Liver (tissue), 9 donors: ENCODE data around the gene ANKRD49. TPM values are rescaled to one million over a fixed set of nuclear protein-coding genes. Genes with fewer than 3 reads are reported as not detected.

Source experiments
- DNase-seq: peaks from one replicate; pipeline ENCODE4 v3.0.0-alpha.2; 2017; ENCODE audit warnings: low spot score
- H3K27ac ChIP-seq, 2 donors: one replicate each; pipeline ENCODE4 v1.7.0; 2013; ENCODE audit warnings: inconsistent platforms in 2 of 2, low read length in 2 of 2, control low read depth in 1 of 2, low read depth in 1 of 2, mild to moderate bottlenecking in 1 of 2
- H3K27me3 ChIP-seq, 4 donors: one replicate each; pipeline versions ENCODE4 v1.6.1 to v1.7.0; 2013; ENCODE audit warnings: low read length in 3 of 4, inconsistent platforms in 1 of 4, mild to moderate bottlenecking in 1 of 4, moderate library complexity in 1 of 4; ENCODE audit not compliant: control insufficient read depth in 4 of 4, insufficient read depth in 4 of 4
- H3K36me3 ChIP-seq, 4 donors: one replicate each; pipeline versions ENCODE4 v1.6.1 to v1.7.0; 2013; ENCODE audit warnings: low read length in 3 of 4, mild to moderate bottlenecking in 3 of 4, low read depth in 1 of 4, moderate library complexity in 1 of 4; ENCODE audit not compliant: control insufficient read depth in 4 of 4, insufficient read depth in 3 of 4
- H3K4me1 ChIP-seq, 4 donors: one replicate each; pipeline versions ENCODE4 v1.6.1 to v1.7.0; 2013; ENCODE audit warnings: low read length in 3 of 4, mild to moderate bottlenecking in 3 of 4, moderate library complexity in 1 of 4; ENCODE audit not compliant: control insufficient read depth in 4 of 4, insufficient read depth in 4 of 4
- H3K4me3 ChIP-seq, 3 donors: one replicate each; pipeline versions ENCODE4 v1.6.1 to v1.7.0; 2013; ENCODE audit warnings: low read length in 3 of 3, control low read depth in 1 of 3, low read depth in 1 of 3, mild to moderate bottlenecking in 1 of 3
- H3K9ac ChIP-seq, 2 donors: one replicate each; pipeline ENCODE4 v1.7.0; 2013; ENCODE audit warnings: low read length in 2 of 2, mild to moderate bottlenecking in 2 of 2, moderate library complexity in 2 of 2, control low read depth in 1 of 2, low read depth in 1 of 2
- H3K9me3 ChIP-seq, 4 donors: one replicate each; pipeline versions ENCODE4 v1.6.1 to v1.7.0; 2013; ENCODE audit warnings: low read length in 3 of 4; ENCODE audit not compliant: control insufficient read depth in 4 of 4
- EGR1 ChIP-seq, 2 donors: IDR thresholded peaks; 2 replicates each; pipeline ENCODE4 v1.6.1; 2016 to 2018; ENCODE audit warnings: antibody characterized with exemption in 2 of 2, low read depth in 2 of 2
- FOXA1 ChIP-seq: IDR thresholded peaks from 2 replicates; pipeline ENCODE4 v1.6.1; 2016; ENCODE audit warnings: antibody characterized with exemption
- FOXA2 ChIP-seq: IDR thresholded peaks from 2 replicates; pipeline ENCODE4 v1.6.1; 2016; ENCODE audit warnings: antibody characterized with exemption
- GABPA ChIP-seq, 2 donors: IDR thresholded peaks in 1 of 2; conservative IDR thresholded peaks in 1 of 2; 2 replicates each; pipeline ENCODE4 v1.6.1; 2016; ENCODE audit warnings: antibody characterized with exemption in 2 of 2, mild to moderate bottlenecking in 1 of 2, moderate library complexity in 1 of 2
- HNF4A ChIP-seq, 2 donors: conservative IDR thresholded peaks; 2 replicates each; pipeline ENCODE4 v1.6.1; 2016; ENCODE audit warnings: antibody characterized with exemption in 2 of 2, mild to moderate bottlenecking in 2 of 2
- HNF4G ChIP-seq: IDR thresholded peaks from 2 replicates; pipeline ENCODE4 v1.6.1; 2016; ENCODE audit warnings: antibody characterized with exemption
- JUND ChIP-seq, 2 donors: IDR thresholded peaks; 2 replicates each; pipeline ENCODE4 v1.6.1; 2016; ENCODE audit warnings: antibody characterized with exemption in 2 of 2
- NR2F2 ChIP-seq: IDR thresholded peaks from 2 replicates; pipeline ENCODE4 v1.6.1; 2016; ENCODE audit warnings: antibody characterized with exemption
- RAD21 ChIP-seq, 2 donors: IDR thresholded peaks; 2 replicates each; pipeline ENCODE4 v1.6.1; 2016; ENCODE audit warnings: antibody characterized with exemption in 2 of 2, mild to moderate bottlenecking in 2 of 2
- RXRA ChIP-seq, 2 donors: IDR thresholded peaks; 2 replicates each; pipeline ENCODE4 v1.6.1; 2017 to 2018; ENCODE audit warnings: antibody characterized with exemption in 2 of 2, mild to moderate bottlenecking in 1 of 2
- SP1 ChIP-seq: IDR thresholded peaks from 2 replicates; pipeline ENCODE4 v1.6.1; 2018; ENCODE audit warnings: antibody characterized with exemption, mild to moderate bottlenecking
- TAF1 ChIP-seq: conservative IDR thresholded peaks from 2 replicates; pipeline ENCODE4 v1.6.1; 2016; ENCODE audit warnings: antibody characterized with exemption, mild to moderate bottlenecking
- YY1 ChIP-seq: IDR thresholded peaks from 2 replicates; pipeline ENCODE4 v1.6.1; 2016; ENCODE audit warnings: antibody characterized with exemption, mild to moderate bottlenecking
- WGBS: extraction: QIAGEN DNeasy Blood & Tissue Kit; methylation state at CpG from one replicate; pipeline ENCODE4 v1.1.7; 2013; 5-methylcytosine and 5-hydroxymethylcytosine counted together
- polyA plus RNA-seq, 2 donors: library from polyadenylated mRNA; stranded (reverse) in 1 of 2; unstranded in 1 of 2; fragments of 200-250 nt in 1 of 2; fragments of >200 nt in 1 of 2; fragmentation: Nextera tagmentation in 1 of 2; extraction: Ambion mirVana in 1 of 2; gene quantifications; one replicate each; pipeline versions ENCODE4 v1.2.1 to v1.2.3, GENCODE V29; 2013 to 2015
- total RNA-seq, 2 donors: library from RNA; depleted of rRNA; stranded (reverse); fragments of >200 nt; gene quantifications; one replicate each; pipeline ENCODE4 v1.2.3, GENCODE V29; 2014
- TF ChIP-seq, protein P1 (sequence below): IDR thresholded peaks from 2 replicates; pipeline ENCODE4 v1.6.1; 2016; ENCODE audit warnings: antibody characterized with exemption
- TF ChIP-seq, protein P2 (sequence below): IDR thresholded peaks from 2 replicates; pipeline ENCODE4 v1.6.1; 2016; ENCODE audit warnings: antibody characterized with exemption
- TF ChIP-seq, protein P3 (sequence below): fragments of 150-350 bp; IDR thresholded peaks from 2 replicates; pipeline ENCODE4 v1.5.1; 2017; ENCODE audit warnings: improper control_type of control experiment, low read depth, low read length; ENCODE audit not compliant: missing input control
- TF ChIP-seq, protein P4 (sequence below): IDR thresholded peaks from 2 replicates; pipeline ENCODE4 v1.6.1; 2016; ENCODE audit warnings: antibody characterized with exemption, mild to moderate bottlenecking
- TF ChIP-seq, protein P5 (sequence below): IDR thresholded peaks from 2 replicates; pipeline ENCODE4 v1.6.1; 2016; ENCODE audit warnings: antibody characterized with exemption
- donor health status: healthy.
- donor health status: healthy.
- donor health status: healthy.
- donor health status: healthy.
- donor health status: healthy.

The ANKRD49 gene
- total and polyA plus RNA-seq, 4 donors: 5.4 to 12.3 (median 9.8) TPM

DNA sequence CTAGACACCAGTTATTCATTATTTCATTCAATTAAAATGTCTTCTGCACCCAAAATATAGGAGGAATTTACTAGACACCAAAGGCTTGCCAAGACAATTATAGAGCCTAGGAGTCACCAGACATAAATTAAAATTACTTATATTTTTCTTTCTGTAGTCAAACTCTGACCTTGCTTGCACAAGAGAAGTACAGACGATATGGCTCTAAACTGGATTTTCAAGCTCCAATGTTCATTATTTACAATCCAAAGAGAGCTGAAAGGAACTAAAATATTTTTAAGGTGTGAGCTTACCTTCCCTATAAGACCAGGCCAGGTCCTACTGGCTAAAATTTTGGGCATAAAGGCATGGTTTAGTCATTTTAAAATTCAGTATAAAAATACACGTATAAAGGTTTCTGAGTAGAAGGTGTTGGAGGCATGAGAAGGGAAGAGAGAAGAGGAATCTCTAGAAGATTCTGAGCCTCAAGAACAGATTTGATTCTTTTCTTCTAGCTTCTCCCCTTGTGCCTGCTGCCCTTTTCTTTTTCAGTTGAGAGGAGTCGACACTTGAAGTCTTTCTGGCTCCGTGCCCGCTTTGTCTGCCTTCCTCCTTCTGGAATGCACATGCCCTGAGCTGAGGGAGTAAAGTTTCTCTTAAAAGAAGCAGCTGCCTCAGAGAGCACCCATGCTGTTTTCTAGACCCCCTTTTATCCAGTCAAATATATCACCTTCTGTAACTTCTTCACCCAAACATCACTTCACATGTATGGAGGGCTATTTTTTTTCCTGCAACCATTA lies 32.0 kb downstream of the ANKRD49 start:
- H3K36me3 ChIP-seq: no peaks in the 10 kb centered on the region
- DNase-seq: peak; percentile 39
- no peaks in the 10 kb centered on the region for H3K27me3 ChIP-seq
- no peaks in the 10 kb centered on the region for H3K9me3 ChIP-seq
- WGBS: 55% methylated on average over 5 of the region's 5 CpGs
- TF ChIP-seq NR2F2 (no peak), HNF4A (conservative IDR thresholded peaks at IDR 0.05) (no peak), GABPA (IDR thresholded peaks at IDR 0.05 in 1 of 2, conservative IDR thresholded peaks at IDR 0.05 in 1 of 2) (no peak), FOXA1 (no peak), SP1 (no peak), TAF1 (no peak), FOXA2 (no peak), JUND (IDR thresholded peaks at IDR 0.05) (no peak), RXRA (IDR thresholded peaks at IDR 0.05) (no peak), RAD21 (IDR thresholded peaks at IDR 0.05) (no peak), YY1 (no peak), EGR1 (IDR thresholded peaks at IDR 0.05; ENCODE audit: low read depth in 2 of 2) (no peak), HNF4G (no peak)
- TF ChIP-seq, protein P1, sequence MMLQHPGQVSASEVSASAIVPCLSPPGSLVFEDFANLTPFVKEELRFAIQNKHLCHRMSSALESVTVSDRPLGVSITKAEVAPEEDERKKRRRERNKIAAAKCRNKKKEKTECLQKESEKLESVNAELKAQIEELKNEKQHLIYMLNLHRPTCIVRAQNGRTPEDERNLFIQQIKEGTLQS: no peak
- TF ChIP-seq, protein P2, sequence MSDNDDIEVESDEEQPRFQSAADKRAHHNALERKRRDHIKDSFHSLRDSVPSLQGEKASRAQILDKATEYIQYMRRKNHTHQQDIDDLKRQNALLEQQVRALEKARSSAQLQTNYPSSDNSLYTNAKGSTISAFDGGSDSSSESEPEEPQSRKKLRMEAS: no peak
- TF ChIP-seq, protein P3, sequence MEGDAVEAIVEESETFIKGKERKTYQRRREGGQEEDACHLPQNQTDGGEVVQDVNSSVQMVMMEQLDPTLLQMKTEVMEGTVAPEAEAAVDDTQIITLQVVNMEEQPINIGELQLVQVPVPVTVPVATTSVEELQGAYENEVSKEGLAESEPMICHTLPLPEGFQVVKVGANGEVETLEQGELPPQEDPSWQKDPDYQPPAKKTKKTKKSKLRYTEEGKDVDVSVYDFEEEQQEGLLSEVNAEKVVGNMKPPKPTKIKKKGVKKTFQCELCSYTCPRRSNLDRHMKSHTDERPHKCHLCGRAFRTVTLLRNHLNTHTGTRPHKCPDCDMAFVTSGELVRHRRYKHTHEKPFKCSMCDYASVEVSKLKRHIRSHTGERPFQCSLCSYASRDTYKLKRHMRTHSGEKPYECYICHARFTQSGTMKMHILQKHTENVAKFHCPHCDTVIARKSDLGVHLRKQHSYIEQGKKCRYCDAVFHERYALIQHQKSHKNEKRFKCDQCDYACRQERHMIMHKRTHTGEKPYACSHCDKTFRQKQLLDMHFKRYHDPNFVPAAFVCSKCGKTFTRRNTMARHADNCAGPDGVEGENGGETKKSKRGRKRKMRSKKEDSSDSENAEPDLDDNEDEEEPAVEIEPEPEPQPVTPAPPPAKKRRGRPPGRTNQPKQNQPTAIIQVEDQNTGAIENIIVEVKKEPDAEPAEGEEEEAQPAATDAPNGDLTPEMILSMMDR: no peak
- TF ChIP-seq, protein P4, sequence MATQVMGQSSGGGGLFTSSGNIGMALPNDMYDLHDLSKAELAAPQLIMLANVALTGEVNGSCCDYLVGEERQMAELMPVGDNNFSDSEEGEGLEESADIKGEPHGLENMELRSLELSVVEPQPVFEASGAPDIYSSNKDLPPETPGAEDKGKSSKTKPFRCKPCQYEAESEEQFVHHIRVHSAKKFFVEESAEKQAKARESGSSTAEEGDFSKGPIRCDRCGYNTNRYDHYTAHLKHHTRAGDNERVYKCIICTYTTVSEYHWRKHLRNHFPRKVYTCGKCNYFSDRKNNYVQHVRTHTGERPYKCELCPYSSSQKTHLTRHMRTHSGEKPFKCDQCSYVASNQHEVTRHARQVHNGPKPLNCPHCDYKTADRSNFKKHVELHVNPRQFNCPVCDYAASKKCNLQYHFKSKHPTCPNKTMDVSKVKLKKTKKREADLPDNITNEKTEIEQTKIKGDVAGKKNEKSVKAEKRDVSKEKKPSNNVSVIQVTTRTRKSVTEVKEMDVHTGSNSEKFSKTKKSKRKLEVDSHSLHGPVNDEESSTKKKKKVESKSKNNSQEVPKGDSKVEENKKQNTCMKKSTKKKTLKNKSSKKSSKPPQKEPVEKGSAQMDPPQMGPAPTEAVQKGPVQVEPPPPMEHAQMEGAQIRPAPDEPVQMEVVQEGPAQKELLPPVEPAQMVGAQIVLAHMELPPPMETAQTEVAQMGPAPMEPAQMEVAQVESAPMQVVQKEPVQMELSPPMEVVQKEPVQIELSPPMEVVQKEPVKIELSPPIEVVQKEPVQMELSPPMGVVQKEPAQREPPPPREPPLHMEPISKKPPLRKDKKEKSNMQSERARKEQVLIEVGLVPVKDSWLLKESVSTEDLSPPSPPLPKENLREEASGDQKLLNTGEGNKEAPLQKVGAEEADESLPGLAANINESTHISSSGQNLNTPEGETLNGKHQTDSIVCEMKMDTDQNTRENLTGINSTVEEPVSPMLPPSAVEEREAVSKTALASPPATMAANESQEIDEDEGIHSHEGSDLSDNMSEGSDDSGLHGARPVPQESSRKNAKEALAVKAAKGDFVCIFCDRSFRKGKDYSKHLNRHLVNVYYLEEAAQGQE: no peak
- TF ChIP-seq, protein P5, sequence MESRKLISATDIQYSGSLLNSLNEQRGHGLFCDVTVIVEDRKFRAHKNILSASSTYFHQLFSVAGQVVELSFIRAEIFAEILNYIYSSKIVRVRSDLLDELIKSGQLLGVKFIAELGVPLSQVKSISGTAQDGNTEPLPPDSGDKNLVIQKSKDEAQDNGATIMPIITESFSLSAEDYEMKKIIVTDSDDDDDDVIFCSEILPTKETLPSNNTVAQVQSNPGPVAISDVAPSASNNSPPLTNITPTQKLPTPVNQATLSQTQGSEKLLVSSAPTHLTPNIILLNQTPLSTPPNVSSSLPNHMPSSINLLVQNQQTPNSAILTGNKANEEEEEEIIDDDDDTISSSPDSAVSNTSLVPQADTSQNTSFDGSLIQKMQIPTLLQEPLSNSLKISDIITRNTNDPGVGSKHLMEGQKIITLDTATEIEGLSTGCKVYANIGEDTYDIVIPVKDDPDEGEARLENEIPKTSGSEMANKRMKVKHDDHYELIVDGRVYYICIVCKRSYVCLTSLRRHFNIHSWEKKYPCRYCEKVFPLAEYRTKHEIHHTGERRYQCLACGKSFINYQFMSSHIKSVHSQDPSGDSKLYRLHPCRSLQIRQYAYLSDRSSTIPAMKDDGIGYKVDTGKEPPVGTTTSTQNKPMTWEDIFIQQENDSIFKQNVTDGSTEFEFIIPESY: no peak
- no peak overlapping the region for H3K27ac ChIP-seq
- H3K4me1 ChIP-seq: no peaks in the 10 kb centered on the region
- H3K9ac ChIP-seq: no peak overlapping the region
- no peak overlapping the region for H3K4me3 ChIP-seq
